ENCODE data around the gene MACIR. TPM values are rescaled to one million over a fixed set of nuclear protein-coding genes. Genes with fewer than 3 reads are reported as not detected.
A peak's percentile ranks its signal among the peaks of the same experiment; 100 is the strongest.

Gene MACIR
- total RNA-seq, 2 experiments from 2014 or later = 5.4 to 5.6 TPM

DNA sequence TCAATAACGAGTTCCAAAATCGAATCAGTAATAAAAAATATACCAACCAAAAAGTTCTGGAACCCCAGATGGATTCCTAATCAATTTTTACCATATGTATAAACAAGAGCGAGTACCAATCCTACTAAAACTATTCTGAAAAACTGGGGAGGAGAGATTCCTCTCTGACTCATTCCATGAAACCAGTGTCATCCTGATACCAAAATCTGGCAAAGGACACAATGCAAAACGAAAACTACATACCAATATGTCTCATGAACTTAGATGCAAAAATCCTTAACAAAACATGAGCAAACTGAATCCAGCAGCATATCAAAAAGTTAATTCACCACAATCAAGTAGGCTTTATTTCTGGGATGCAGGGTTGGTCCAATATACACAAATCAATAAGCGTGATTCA lies 30.5 kb upstream of the MACIR start:
- no peak overlapping the region for H3K27ac Mint-ChIP-seq
- no peak for DNase-seq
- H3K36me3 Mint-ChIP-seq = no peaks in the 10 kb centered on the region
- H3K9me3 Mint-ChIP-seq = no peaks in the 10 kb centered on the region
- POLR2A ChIA-PET = no interaction called here
- ATAC-seq (ENCODE audit: low read depth) = no peak
- peaks cover 4% of the 10 kb centered on the region for H3K4me1 Mint-ChIP-seq
- H3K4me3 Mint-ChIP-seq = no peak overlapping the region
- peaks cover 43% of the 10 kb centered on the region for H3K27me3 Mint-ChIP-seq

DNA sequence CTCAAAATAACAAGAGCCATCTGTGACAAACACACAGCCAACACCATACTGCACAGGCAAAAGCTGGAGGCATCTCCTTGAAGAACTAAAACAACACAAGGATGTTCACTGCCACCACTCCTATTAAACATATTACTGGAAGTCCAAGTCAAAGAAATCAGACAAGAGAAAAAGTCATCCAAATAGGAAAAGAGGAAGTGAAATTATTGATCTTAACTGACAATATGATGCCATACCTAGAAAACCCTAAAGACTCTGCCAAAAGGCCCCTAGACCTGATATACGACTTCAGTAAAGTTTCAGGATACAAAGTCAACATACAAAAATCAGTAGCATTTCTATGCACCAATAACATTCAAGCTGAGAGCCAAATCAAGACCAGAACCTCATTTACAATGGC lies 30.0 kb upstream of the MACIR start:
- no peak overlapping the region for H3K4me3 Mint-ChIP-seq
- no peaks in the 10 kb centered on the region for H3K9me3 Mint-ChIP-seq
- no peaks in the 10 kb centered on the region for H3K36me3 Mint-ChIP-seq
- POLR2A ChIA-PET = no interaction called here
- H3K27ac Mint-ChIP-seq = no peak overlapping the region
- ATAC-seq (ENCODE audit: low read depth) (no peak), DNase-seq (no peak)
- H3K4me1 Mint-ChIP-seq = peaks cover 4% of the 10 kb centered on the region
- H3K27me3 Mint-ChIP-seq = peaks cover 46% of the 10 kb centered on the region

DNA sequence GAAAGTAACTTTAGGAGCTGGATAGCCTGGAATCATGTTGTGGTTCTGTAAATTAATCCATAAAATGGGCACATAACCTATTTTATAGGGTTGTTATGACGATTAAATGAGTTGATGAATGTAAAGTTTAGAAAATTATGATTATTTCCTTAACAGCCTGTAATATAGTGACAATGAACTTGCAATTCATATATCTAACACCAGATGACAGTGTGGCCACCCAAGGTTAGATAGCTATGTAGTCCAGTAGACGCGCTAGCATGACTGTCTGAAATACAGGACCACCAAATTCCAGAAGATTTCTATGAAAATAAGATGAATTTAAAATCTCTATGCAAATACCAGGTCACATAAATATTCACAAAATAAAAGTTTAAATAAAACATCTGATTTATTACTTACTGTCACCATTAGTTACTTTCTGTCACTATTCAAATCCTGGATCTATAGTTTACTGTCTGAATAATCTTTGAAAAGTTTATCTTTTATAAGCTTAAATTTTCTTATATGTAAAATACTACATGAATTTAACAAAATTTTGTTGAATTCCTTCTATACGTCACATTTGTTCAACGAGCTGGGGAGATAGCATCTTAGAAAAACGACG lies 26.1 kb upstream of the MACIR start:
- ATAC-seq (ENCODE audit: low read depth) (peak; percentile 70), DNase-seq (no peak)
- Mint-ChIP-seq H3K4me1 (no peaks in the 10 kb centered on the region), H3K4me3 (no peak overlapping the region), H3K27me3 (peaks cover 35% of the 10 kb centered on the region), H3K36me3 (no peaks in the 10 kb centered on the region), H3K27ac (no peak overlapping the region), H3K9me3 (no peaks in the 10 kb centered on the region)
- POLR2A ChIA-PET = interaction anchor here (1.0 kb wide), 1 partner anchor 26 kb away, joined by 4 read pairs; the partner anchor contains the start of gene MACIR

DNA sequence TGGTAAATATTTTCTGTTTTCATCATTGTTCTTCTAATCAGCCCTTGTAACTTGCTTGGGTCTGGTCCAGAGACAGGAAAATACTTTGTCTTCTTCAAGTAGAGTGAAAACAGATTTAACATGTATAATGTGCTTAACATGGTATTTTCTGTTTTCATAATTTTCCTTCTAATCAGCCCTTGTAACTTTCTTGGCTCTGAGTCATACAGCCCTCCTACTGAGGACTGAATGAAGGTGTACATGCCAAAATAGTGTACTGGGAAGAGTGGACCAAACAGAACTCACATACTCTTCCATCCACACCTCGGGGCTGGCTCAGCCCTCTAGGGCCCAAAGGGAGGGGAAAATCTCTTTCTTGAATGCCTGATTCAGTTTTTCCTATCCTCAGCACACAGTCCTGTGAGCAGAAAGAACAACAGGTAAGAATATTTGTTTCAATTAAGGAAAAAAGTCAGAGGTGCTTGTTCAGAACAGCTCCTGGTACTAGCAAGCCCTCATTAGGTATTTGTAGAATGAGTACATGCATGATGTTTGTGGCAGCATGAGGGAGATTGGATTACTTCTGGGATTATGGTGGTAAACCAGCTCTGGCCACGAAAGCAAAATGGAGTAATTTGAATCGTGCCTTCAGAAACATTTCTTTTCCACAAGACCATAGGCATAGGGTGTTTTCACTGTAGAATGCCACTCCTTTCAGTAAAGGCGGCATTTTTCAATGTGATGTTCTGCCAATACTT lies 24.2 kb upstream of the MACIR start:
- Mint-ChIP-seq H3K9me3 (no peaks in the 10 kb centered on the region), H3K4me1 (no peaks in the 10 kb centered on the region), H3K27ac (no peak overlapping the region), H3K27me3 (peaks cover 32% of the 10 kb centered on the region), H3K4me3 (no peak overlapping the region), H3K36me3 (no peaks in the 10 kb centered on the region)
- POLR2A ChIA-PET = no interaction called here
- DNase-seq (no peak), ATAC-seq (ENCODE audit: low read depth) (no peak)

DNA sequence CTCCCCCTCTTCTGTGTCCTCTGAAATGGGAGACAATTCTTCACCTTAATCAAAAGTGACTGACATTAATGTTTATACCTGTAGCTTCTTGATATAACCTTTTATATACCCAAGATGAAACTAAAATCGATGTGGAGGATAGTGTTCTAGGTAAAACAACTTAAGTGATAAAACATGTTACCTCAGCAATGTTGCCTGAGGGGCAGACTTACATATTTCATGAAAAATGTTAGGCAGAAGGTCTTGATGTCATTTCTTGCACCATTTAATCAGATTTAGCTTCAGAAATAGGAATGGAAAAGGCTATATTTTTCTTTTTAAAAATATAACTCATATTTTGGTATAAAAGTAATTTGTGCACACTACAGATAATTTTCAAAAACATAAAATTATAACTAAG lies 22.7 kb upstream of the MACIR start:
- DNase-seq (no peak), ATAC-seq (ENCODE audit: low read depth) (no peak)
- H3K36me3 Mint-ChIP-seq = peaks cover 1% of the 10 kb centered on the region
- H3K9me3 Mint-ChIP-seq = no peaks in the 10 kb centered on the region
- no peaks in the 10 kb centered on the region for H3K4me1 Mint-ChIP-seq
- no peak overlapping the region for H3K4me3 Mint-ChIP-seq
- H3K27me3 Mint-ChIP-seq = peaks cover 26% of the 10 kb centered on the region
- no peak overlapping the region for H3K27ac Mint-ChIP-seq
- POLR2A ChIA-PET = no interaction called here

DNA sequence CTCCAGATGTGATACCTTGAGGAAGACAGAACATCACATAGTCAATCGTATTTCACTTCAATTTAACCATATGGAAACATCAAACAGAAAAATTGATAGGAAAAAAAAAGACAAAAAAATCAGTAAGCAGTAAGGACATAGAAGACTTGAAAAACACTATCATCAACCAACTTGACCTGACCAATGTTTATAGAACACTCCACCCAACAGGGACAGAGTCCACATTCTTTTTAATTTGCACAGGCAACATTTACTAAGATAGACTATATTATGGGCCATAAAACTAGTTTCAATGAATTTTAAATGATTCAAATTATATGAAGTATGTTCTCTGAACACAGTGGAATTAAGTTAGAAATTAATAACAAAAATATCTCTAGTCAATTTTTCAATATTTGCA lies 20.8 kb upstream of the MACIR start:
- no peak for ATAC-seq (ENCODE audit: low read depth)
- POLR2A ChIA-PET = no interaction called here

DNA sequence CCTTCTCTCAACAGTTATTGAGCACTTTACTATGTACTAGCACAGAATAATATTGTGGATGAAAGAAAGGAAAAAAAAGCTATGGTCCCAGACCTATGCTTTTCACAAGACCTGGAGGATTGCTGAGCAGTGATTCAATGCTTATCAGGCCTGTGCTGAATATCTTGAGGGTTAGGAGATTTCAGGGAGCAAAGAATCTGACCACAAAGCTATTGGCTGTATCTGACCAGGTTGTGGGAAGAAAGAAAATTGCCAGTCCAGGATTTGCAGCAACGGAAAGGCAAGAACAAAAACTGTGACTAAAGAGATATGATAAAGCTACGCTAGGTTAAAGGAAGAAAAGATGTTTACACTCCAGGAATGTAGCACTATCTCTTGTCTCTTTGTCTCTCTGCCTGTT lies 14.9 kb upstream of the MACIR start:
- Mint-ChIP-seq H3K36me3 (peaks cover 5% of the 10 kb centered on the region), H3K4me1 (peaks cover 11% of the 10 kb centered on the region), H3K4me3 (no peak overlapping the region), H3K27ac (no peak overlapping the region), H3K27me3 (peaks cover 60% of the 10 kb centered on the region), H3K9me3 (peaks cover 2% of the 10 kb centered on the region)
- POLR2A ChIA-PET = no interaction called here
- no peak for DNase-seq
- no peak for ATAC-seq (ENCODE audit: low read depth)

More for the DNA sequence above, 20.8 kb upstream of the MACIR start:
- Mint-ChIP-seq H3K4me3 (no peak overlapping the region), H3K27me3 (peaks cover 32% of the 10 kb centered on the region), H3K27ac (no peak overlapping the region), H3K4me1 (no peaks in the 10 kb centered on the region), H3K9me3 (peaks cover 2% of the 10 kb centered on the region), H3K36me3 (peaks cover 1% of the 10 kb centered on the region)
- no peak for DNase-seq

DNA sequence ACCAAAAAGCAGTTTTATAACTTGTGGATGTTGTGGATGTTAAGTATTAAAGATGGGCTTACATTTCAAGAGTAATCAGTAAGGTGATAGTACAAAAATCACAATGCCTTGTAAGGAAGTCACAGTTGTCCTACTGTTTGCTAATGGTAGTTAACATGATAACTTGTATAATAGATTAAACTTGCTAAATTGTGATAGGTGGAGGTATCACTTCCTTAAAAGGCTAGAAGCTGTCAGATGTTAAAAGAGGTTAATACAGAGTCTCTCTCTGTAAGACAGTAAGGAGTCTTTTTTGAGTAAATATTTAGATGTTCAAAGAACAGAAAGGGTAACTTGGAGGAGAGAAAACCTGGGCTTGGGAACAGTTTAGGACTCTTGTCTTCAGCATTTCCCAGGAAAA lies 14.2 kb upstream of the MACIR start:
- Mint-ChIP-seq H3K27me3 (peaks cover 62% of the 10 kb centered on the region), H3K9me3 (peaks cover 2% of the 10 kb centered on the region), H3K4me1 (peaks cover 11% of the 10 kb centered on the region), H3K4me3 (no peak overlapping the region), H3K27ac (no peak overlapping the region), H3K36me3 (peaks cover 5% of the 10 kb centered on the region)
- POLR2A ChIA-PET = no interaction called here
- DNase-seq = no peak
- no peak for ATAC-seq (ENCODE audit: low read depth)

DNA sequence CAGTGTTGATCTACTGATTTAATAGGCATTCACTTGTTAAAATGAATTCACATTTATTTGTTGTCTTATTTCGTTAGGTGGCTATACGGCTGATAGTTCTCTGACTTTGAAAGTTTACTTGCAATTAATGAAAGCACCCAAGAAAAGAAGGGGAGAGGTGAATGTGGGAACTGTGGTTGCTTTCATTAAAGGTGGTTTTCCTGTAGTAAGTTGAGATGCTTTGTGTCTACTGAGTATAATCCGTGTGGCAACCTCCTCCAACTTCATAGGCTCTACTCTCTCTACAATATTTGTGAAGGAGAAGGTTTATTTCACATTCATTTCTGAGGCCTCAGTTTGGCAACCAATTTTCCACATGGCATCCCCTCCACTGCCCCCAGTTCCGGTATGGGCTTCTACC lies 12.8 kb upstream of the MACIR start:
- H3K9me3 Mint-ChIP-seq = peaks cover 2% of the 10 kb centered on the region
- POLR2A ChIA-PET = no interaction called here
- peaks cover 73% of the 10 kb centered on the region for H3K27me3 Mint-ChIP-seq
- peaks cover 3% of the 10 kb centered on the region for H3K36me3 Mint-ChIP-seq
- DNase-seq (no peak), ATAC-seq (ENCODE audit: low read depth) (peak; percentile 47)
- H3K27ac Mint-ChIP-seq = no peak overlapping the region
- H3K4me3 Mint-ChIP-seq = peak overlapping the region; percentile 59
- H3K4me1 Mint-ChIP-seq = peaks cover 11% of the 10 kb centered on the region

DNA sequence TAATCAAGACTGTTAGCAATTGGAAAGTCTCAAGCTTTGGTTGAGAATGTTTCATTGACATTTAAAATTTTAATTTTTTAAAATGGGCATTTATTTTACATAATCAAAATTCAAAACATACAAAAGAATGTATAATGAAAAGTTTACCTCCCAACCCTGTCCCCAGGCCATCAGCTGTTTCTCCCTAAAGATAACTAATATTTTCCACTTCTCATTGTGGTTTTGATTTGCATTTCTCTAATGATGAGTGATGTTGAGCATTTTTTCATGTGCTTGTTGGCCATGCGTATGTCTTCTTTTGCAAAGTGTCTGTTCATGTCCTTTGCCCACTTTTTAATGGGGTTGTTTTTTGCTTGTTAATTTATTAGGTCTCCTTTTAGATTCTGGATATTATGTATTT lies 11.4 kb upstream of the MACIR start:
- H3K27ac Mint-ChIP-seq = no peak overlapping the region
- no peak overlapping the region for H3K4me3 Mint-ChIP-seq
- H3K36me3 Mint-ChIP-seq = peaks cover 3% of the 10 kb centered on the region
- H3K4me1 Mint-ChIP-seq = peaks cover 11% of the 10 kb centered on the region
- H3K9me3 Mint-ChIP-seq = no peaks in the 10 kb centered on the region
- no peak for DNase-seq
- H3K27me3 Mint-ChIP-seq = peaks cover 79% of the 10 kb centered on the region
- POLR2A ChIA-PET = no interaction called here
- no peak for ATAC-seq (ENCODE audit: low read depth)

DNA sequence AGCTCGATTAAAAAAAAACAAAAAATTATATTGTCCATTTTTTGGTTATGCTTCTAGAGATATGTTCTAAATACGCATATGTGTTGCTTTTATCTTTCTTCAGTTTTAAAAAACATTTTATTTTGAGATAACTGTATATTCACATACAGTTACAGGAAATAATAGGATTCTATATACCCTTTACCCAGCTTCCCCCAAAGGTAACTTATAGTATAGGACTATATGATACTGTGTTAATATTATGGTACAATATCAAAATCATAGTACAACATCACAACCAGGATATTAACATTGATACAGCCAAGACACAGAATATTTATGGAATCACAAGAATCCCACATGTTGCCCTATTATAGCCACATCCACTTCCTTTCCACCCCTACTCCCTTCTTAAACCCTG lies 9.5 kb upstream of the MACIR start:
- Mint-ChIP-seq H3K27me3 (peaks cover 67% of the 10 kb centered on the region), H3K4me3 (no peak overlapping the region), H3K9me3 (no peaks in the 10 kb centered on the region), H3K27ac (no peak overlapping the region), H3K36me3 (peaks cover 3% of the 10 kb centered on the region), H3K4me1 (peaks cover 11% of the 10 kb centered on the region)
- DNase-seq (no peak), ATAC-seq (ENCODE audit: low read depth) (no peak)
- POLR2A ChIA-PET = no interaction called here

DNA sequence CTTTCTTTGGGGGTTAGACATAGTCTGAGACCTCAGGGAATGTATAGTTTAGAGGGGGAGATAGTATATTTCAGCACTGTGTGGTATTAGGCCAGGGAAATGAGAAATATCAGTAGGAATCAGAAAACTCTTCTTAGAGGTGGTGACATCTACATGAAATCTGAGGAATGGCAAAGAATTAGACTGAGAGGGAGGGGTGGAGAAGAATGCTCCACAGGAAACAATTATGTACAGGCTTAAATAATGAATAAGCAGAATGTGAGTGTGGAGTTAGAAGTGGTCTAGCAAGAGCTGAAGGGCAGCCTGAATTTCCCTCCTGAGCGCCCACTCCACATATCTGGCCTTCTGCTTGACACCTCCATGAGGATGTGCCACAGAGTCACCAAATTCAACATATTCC lies 3.6 kb upstream of the MACIR start:
- Mint-ChIP-seq H3K9me3 (no peaks in the 10 kb centered on the region), H3K36me3 (no peaks in the 10 kb centered on the region), H3K4me1 (peaks cover 2% of the 10 kb centered on the region), H3K27me3 (peaks cover 46% of the 10 kb centered on the region), H3K27ac (no peak overlapping the region), H3K4me3 (no peak overlapping the region)
- DNase-seq (no peak), ATAC-seq (ENCODE audit: low read depth) (no peak)
- POLR2A ChIA-PET = no interaction called here

DNA sequence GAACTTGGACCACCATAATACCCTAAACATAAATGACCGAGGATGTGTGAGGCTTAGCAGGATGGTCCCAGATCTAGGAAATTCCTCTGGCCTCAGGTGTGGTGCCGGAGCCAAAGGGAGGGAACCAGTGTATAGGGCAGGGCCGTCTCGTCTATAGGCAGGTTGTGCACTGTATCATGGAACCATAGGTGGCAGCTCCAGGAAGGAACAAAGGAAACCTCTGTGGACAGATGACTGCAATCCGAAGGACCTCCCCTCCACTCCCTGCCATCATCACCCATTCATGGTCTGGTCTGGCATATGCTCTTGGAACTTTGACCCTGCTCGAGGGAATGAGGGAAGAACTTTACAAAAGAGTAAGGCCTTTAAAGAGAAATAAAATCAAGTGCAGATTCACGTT lies 2.9 kb upstream of the MACIR start:
- Mint-ChIP-seq H3K27me3 (peaks cover 45% of the 10 kb centered on the region), H3K27ac (no peak overlapping the region), H3K4me1 (peaks cover 6% of the 10 kb centered on the region), H3K36me3 (no peaks in the 10 kb centered on the region), H3K4me3 (no peak overlapping the region), H3K9me3 (no peaks in the 10 kb centered on the region)
- ATAC-seq (ENCODE audit: low read depth) = no peak
- POLR2A ChIA-PET = no interaction called here
- DNase-seq = no peak

DNA sequence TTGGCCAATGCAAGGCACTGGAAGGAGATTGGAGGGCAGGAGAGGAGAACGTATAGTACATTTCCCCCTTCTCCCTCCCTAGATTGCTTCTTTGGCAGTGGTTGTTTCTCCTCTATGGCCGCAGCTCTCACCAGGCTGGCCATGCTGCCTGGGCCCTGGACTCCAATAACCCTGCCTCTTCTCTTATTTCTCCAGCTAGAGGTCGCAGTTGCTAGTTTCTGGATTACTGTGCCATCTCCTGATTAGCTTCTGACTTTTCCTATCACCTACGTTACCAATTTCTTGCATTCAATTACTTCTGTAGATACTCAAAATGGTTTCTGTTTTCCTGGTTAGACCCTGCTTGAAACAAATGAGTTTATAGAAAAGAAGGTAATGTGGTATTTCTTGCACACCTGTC lies 2.4 kb upstream of the MACIR start:
- POLR2A ChIA-PET = no interaction called here
- Mint-ChIP-seq H3K36me3 (no peaks in the 10 kb centered on the region), H3K4me3 (no peak overlapping the region), H3K4me1 (peaks cover 10% of the 10 kb centered on the region), H3K27me3 (peaks cover 44% of the 10 kb centered on the region), H3K9me3 (no peaks in the 10 kb centered on the region), H3K27ac (no peak overlapping the region)
- no peak for ATAC-seq (ENCODE audit: low read depth)
- DNase-seq = no peak
